Activated T-helper 1 cell treated with anti-CD3 and anti-CD28 coated beads, Interleukin-12 subunit alpha, Interleukin-12 subunit beta, Interleukin-2, Interleukin-4 antibody, amounts not matched to agents 30 ng/mL and 10 ng/mL and 1 ng/mL, durations not matched to agents 14 hours and 24 hours and 36 hours (primary cell): ENCODE data around the gene NAT10. TPM values are rescaled to one million over a fixed set of nuclear protein-coding genes. Genes with fewer than 3 reads are reported as not detected.

ENCODE experiments used
- DNase-seq: peaks from one replicate; pipeline ENCODE4 v3.0.0; 2021; ENCODE audit warnings: low spot score
- H3K27ac Mint-ChIP-seq: one replicate; pipeline ENCODE4 v1.8.0; 2021; ENCODE audit warnings: mild to moderate bottlenecking, mixed read lengths
- H3K27me3 Mint-ChIP-seq: one replicate; pipeline ENCODE4 v1.8.0; 2022; ENCODE audit warnings: mild to moderate bottlenecking, moderate library complexity, mixed read lengths; ENCODE audit not compliant: insufficient read depth
- H3K36me3 Mint-ChIP-seq: one replicate; pipeline ENCODE4 v1.8.0; 2021; ENCODE audit warnings: low read depth, mixed read lengths
- H3K4me1 Mint-ChIP-seq: one replicate; pipeline ENCODE4 v1.8.0; 2021; ENCODE audit warnings: low read depth, mixed read lengths
- H3K4me3 Mint-ChIP-seq: one replicate; pipeline ENCODE4 v1.8.0; 2021; ENCODE audit warnings: mild to moderate bottlenecking, moderate library complexity, mixed read lengths
- H3K9me3 Mint-ChIP-seq: one replicate; pipeline ENCODE4 v1.8.0; 2021; ENCODE audit warnings: mixed read lengths
- intact Hi-C: fragments of 100-400 bp; cut with micrococcal nuclease; formaldehyde crosslinking; loops from one replicate; pipeline ENCODE4 v1.15.1; 2024
- total RNA-seq: library from RNA; stranded (reverse); gene quantifications from 2 replicates; pipeline ENCODE4 v1.2.3, GENCODE V29; 2022

Gene NAT10
- total RNA-seq, 1 donor from 2014 or later, result 158 TPM

GRCh38 chr11:34181856-34182405 is 76.5 kb downstream of the NAT10 start:
- intact Hi-C loops, result no loop called here
- peaks cover 29% of the 10 kb centered on the region for H3K4me1 Mint-ChIP-seq
- no peak overlapping the region for H3K4me3 Mint-ChIP-seq
- no peak overlapping the region for H3K27ac Mint-ChIP-seq
- no peaks in the 10 kb centered on the region for H3K36me3 Mint-ChIP-seq
- no peaks in the 10 kb centered on the region for H3K9me3 Mint-ChIP-seq
- H3K27me3 Mint-ChIP-seq, result no peaks in the 10 kb centered on the region
- no peak for DNase-seq

GRCh38 chr11:34182425-34182824 is 77.0 kb downstream of the NAT10 start:
- Mint-ChIP-seq H3K27me3 (no peaks in the 10 kb centered on the region), H3K27ac (no peak overlapping the region), H3K4me1 (peaks cover 29% of the 10 kb centered on the region), H3K36me3 (no peaks in the 10 kb centered on the region), H3K4me3 (no peak overlapping the region), H3K9me3 (no peaks in the 10 kb centered on the region)
- intact Hi-C loops, result no loop called here
- DNase-seq, result no peak

- no peak overlapping the region for H3K4me3 Mint-ChIP-seq
- DNase-seq, result no peak
- intact Hi-C loops, result no loop called here
- H3K4me1 Mint-ChIP-seq, result peaks cover 29% of the 10 kb centered on the region
- no peaks in the 10 kb centered on the region for H3K36me3 Mint-ChIP-seq
- H3K27me3 Mint-ChIP-seq, result peaks cover 2% of the 10 kb centered on the region
- H3K27ac Mint-ChIP-seq, result no peak overlapping the region
- no peaks in the 10 kb centered on the region for H3K9me3 Mint-ChIP-seq
These were observed 77.7 kb downstream of the NAT10 start for GRCh38 chr11:34182921-34183685.

- Mint-ChIP-seq H3K27me3 (peaks cover 2% of the 10 kb centered on the region), H3K9me3 (no peaks in the 10 kb centered on the region)
These were observed 78.5 kb downstream of the NAT10 start for GRCh38 chr11:34183848-34184391.

GRCh38 chr11:34184505-34185015 is 79.1 kb downstream of the NAT10 start:
- DNase-seq, result no peak
- Mint-ChIP-seq H3K36me3 (no peaks in the 10 kb centered on the region), H3K4me3 (no peak overlapping the region), H3K27ac (no peak overlapping the region), H3K4me1 (peaks cover 34% of the 10 kb centered on the region), H3K27me3 (peaks cover 2% of the 10 kb centered on the region), H3K9me3 (no peaks in the 10 kb centered on the region)
- intact Hi-C loops, result no loop called here

More at GRCh38 chr11:34183848-34184391, 78.5 kb downstream of the NAT10 start:
- Mint-ChIP-seq H3K36me3 (no peaks in the 10 kb centered on the region), H3K4me1 (peaks cover 36% of the 10 kb centered on the region), H3K27ac (no peak overlapping the region), H3K4me3 (no peak overlapping the region)
- DNase-seq, result no peak
- intact Hi-C loops, result no loop called here

GRCh38 chr11:34185926-34186841 is 80.8 kb downstream of the NAT10 start:
- Mint-ChIP-seq H3K27ac (no peak overlapping the region), H3K36me3 (no peaks in the 10 kb centered on the region), H3K27me3 (peaks cover 2% of the 10 kb centered on the region), H3K4me3 (no peak overlapping the region), H3K4me1 (peaks cover 18% of the 10 kb centered on the region), H3K9me3 (no peaks in the 10 kb centered on the region)
- intact Hi-C loops, result no loop called here
- DNase-seq, result no peak

GRCh38 chr11:34188181-34188580 is 82.8 kb downstream of the NAT10 start:
- no peaks in the 10 kb centered on the region for H3K9me3 Mint-ChIP-seq
- intact Hi-C loops, result no loop called here
- peaks cover 15% of the 10 kb centered on the region for H3K4me1 Mint-ChIP-seq
- H3K36me3 Mint-ChIP-seq, result no peaks in the 10 kb centered on the region
- peaks cover 2% of the 10 kb centered on the region for H3K27me3 Mint-ChIP-seq
- H3K27ac Mint-ChIP-seq, result no peak overlapping the region
- no peak overlapping the region for H3K4me3 Mint-ChIP-seq
- no peak for DNase-seq

GRCh38 chr11:34189191-34189590 is 83.8 kb downstream of the NAT10 start:
- Mint-ChIP-seq H3K36me3 (peaks cover 3% of the 10 kb centered on the region), H3K9me3 (no peaks in the 10 kb centered on the region), H3K27ac (no peak overlapping the region), H3K4me3 (no peak overlapping the region), H3K27me3 (peaks cover 2% of the 10 kb centered on the region), H3K4me1 (peaks cover 24% of the 10 kb centered on the region)
- no peak for DNase-seq
- intact Hi-C loops, result no loop called here

- Mint-ChIP-seq H3K36me3 (peaks cover 3% of the 10 kb centered on the region), H3K4me1 (peaks cover 24% of the 10 kb centered on the region), H3K27me3 (peaks cover 2% of the 10 kb centered on the region), H3K4me3 (no peak overlapping the region), H3K9me3 (no peaks in the 10 kb centered on the region), H3K27ac (no peak overlapping the region)
- DNase-seq, result no peak
- intact Hi-C loops, result no loop called here
These were observed 85.0 kb downstream of the NAT10 start for GRCh38 chr11:34190192-34191139.

GRCh38 chr11:34191578-34191977 is 86.1 kb downstream of the NAT10 start:
- Mint-ChIP-seq H3K4me1 (peaks cover 24% of the 10 kb centered on the region), H3K27me3 (peaks cover 2% of the 10 kb centered on the region)
- intact Hi-C loops, result no loop called here

GRCh38 chr11:34192481-34193401 is 87.3 kb downstream of the NAT10 start:
- Mint-ChIP-seq H3K36me3 (peaks cover 7% of the 10 kb centered on the region), H3K9me3 (no peaks in the 10 kb centered on the region), H3K27ac (no peak overlapping the region), H3K27me3 (peaks cover 2% of the 10 kb centered on the region), H3K4me1 (peaks cover 33% of the 10 kb centered on the region), H3K4me3 (no peak overlapping the region)
- no peak for DNase-seq
- intact Hi-C loops, result no loop called here

More at GRCh38 chr11:34191578-34191977, 86.1 kb downstream of the NAT10 start:
- DNase-seq, result no peak
- Mint-ChIP-seq H3K4me3 (no peak overlapping the region), H3K9me3 (no peaks in the 10 kb centered on the region), H3K27ac (no peak overlapping the region), H3K36me3 (peaks cover 3% of the 10 kb centered on the region)
